Right lobe of liver (tissue), 6 donors: ENCODE results near the gene LAD1. TPM values are rescaled to one million over a fixed set of nuclear protein-coding genes. Genes with fewer than 3 reads are reported as not detected.

Experiments
- ATAC-seq, 4 donors: fragments of 200-7000 bp; cut with Tn5 transposase; one replicate each; pipeline ENCODE4 v1.9.1; 2020; ENCODE audit warnings: mild to moderate bottlenecking in 4 of 4, moderate library complexity in 4 of 4
- DNase-seq, 3 donors: peaks; one replicate each; pipeline ENCODE4 v3.0.0-alpha.2; 2020
- H3K27ac ChIP-seq, 3 donors: fragments of 200-600 bp; one replicate each; pipeline ENCODE4 v1.8.0; 2022
- H3K27me3 ChIP-seq, 2 donors: fragments of 200-600 bp; one replicate each; pipeline ENCODE4 v1.8.0; 2022
- H3K36me3 ChIP-seq, 4 donors: fragments of 200-600 bp; sonication (generic) in 1 of 4; one replicate each; pipeline versions ENCODE4 v1.5.1 to v1.8.0; 2017 to 2022; ENCODE audit warnings: control low read depth in 1 of 4
- H3K4me1 ChIP-seq, 4 donors: fragments of 200-600 bp; sonication (generic) in 1 of 4; one replicate each; pipeline versions ENCODE4 v1.5.1 to v1.8.0; 2017 to 2022; ENCODE audit warnings: control low read depth in 1 of 4
- H3K4me3 ChIP-seq, 3 donors: fragments of 200-600 bp; one replicate each; pipeline ENCODE4 v1.8.0; 2022
- H3K9me3 ChIP-seq, 4 donors: fragments of 200-600 bp; sonication (generic) in 1 of 4; one replicate each; pipeline versions ENCODE4 v1.5.1 to v1.8.0; 2017 to 2022; ENCODE audit warnings: control low read depth in 1 of 4
- CTCF ChIP-seq, 4 donors: fragments of 200-600 bp in 3 of 4; fragments of 450-650 bp in 1 of 4; IDR thresholded peaks; one replicate each; pipeline versions ENCODE4 v1.5.1 to v1.8.0; 2016 to 2022; ENCODE audit warnings: antibody characterized with exemption in 4 of 4, mild to moderate bottlenecking in 2 of 4
- POLR2A ChIP-seq: fragments of 450-650 bp; IDR thresholded peaks from one replicate; pipeline ENCODE4 v1.6.1; 2017; ENCODE audit warnings: antibody characterized with exemption, mild to moderate bottlenecking
- WGBS: methylation state at CpG from one replicate; pipeline ENCODE4 v1.1.6; 2018; ENCODE audit warnings: low coverage, low lambda C conversion rate; ENCODE audit not compliant: insufficient coverage; ENCODE audit errors: missing lambda C conversion rate; 5-methylcytosine and 5-hydroxymethylcytosine counted together
- intact Hi-C, 2 donors: fragments of 100-400 bp; cut with DNase I; formaldehyde crosslinking; loops; one replicate each; pipeline versions ENCODE4 v1.11.2 to v1.14.1; 2022
- total RNA-seq, 6 experiments: library from RNA; depleted of rRNA in 2 of 6; stranded (reverse); fragments of >200 nt in 2 of 6; fragmentation: NEBNext Ultra II Directional in 3 of 6; extraction: Animal tissue kit (Norgen Biotek cat#: 25700) in 3 of 6; gene quantifications; one replicate each; pipeline versions ENCODE4 v1.1.0 to v1.2.4, GENCODE V29; 2016 to 2023
- donor health status: DM: no; HTN: yes; CAD: no.
- donor health status: DM: no; HTN: no; CAD: no.
- donor health status: DM: no; HTN: no; CAD: no.
- donor health status: DM: no; HTN: yes; CAD: no.
- donor health status: DM: no; HTN: yes; CAD: no.

Gene LAD1
- total RNA-seq, 6 experiments from 2014 or later, result 12.2 to 26.7 (median 19.4) TPM

DNA sequence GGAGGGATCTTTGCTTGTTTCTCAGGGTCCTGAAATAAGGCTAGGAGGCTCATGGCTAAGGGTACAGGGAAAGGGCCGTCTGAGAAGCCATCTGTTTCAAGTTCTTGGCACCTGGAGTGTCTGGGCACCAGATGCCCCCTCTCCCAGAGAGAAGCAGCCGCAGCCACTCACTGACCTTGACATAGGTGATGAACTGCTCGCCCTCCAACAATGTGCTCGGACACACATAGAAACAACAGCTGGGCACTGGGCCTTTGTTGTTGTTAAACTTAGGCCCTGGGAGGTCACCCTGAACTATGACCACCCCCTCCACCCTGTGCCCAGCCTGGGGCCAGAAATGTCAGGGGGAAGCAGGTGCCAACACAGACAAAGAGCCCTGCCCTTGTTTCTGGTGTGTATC is 31.7 kb upstream of the LAD1 start:
- intact Hi-C loops, result no loop called here

DNA sequence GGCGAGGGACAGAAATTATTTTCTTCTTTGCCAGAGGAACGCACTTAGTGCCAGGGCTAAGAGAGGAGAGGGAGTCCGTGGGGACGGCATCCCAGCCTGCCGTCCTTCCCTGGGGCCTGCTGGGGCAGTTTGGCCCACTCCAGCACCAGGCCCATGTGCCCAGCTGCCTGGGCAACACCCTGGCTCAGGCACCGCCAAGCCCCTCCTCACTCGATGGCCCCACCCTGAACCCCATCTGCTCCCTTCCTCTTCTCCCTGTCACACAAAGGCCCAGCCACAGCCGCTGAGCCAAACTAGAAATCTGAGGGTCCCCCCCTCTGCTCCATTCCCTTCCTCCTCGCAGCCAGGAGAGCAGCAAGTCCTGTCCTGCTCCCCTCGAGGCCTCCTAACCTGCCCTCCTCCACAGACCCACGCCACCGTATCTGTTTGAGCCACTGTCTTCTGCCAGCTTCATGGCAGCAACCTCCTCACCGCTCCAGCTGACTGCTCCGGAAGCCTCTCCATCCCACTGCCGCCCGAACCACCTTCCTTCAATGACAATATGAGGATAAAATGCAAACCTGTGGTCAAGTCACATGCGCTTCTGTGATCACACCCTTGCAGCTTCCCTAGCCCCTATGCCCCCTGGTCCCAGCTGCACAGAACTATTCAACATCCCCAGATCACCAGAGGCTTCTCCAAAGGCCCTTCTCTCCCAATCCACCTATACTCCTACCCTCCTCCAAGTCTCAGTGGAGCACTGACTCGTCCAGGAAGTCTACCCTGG is 30.8 kb upstream of the LAD1 start:
- Histone ChIP-seq H3K4me1 (no peaks in the 10 kb centered on the region), H3K27me3 (no peaks in the 10 kb centered on the region), H3K4me3 (no peak overlapping the region), H3K9me3 (no peaks in the 10 kb centered on the region), H3K27ac (no peak overlapping the region), H3K36me3 (no peaks in the 10 kb centered on the region)
- 75% methylated on average over 11 of the region's 18 CpGs for WGBS
- TF ChIP-seq CTCF (IDR thresholded peaks at IDR 0.05) (no peak), POLR2A (no peak)
- intact Hi-C loops, result no loop called here
- ATAC-seq (no peak), DNase-seq (peak in 1 of 3 donors; percentile 40)

More for the DNA sequence above, 31.7 kb upstream of the LAD1 start:
- H3K4me1 ChIP-seq, result no peaks in the 10 kb centered on the region
- no peaks in the 10 kb centered on the region for H3K27me3 ChIP-seq
- no peaks in the 10 kb centered on the region for H3K36me3 ChIP-seq
- H3K9me3 ChIP-seq, result no peaks in the 10 kb centered on the region
- ATAC-seq, result no peak
- no peak overlapping the region for H3K4me3 ChIP-seq
- no peak overlapping the region for H3K27ac ChIP-seq
- peak in 1 of 3 donors; percentile 21 for DNase-seq
- WGBS, result 43% methylated on average over 1 of the region's 4 CpGs
- no peak for TF ChIP-seq CTCF (IDR thresholded peaks at IDR 0.05)

GRCh38 chr1:201427963-201428362 is 28.8 kb upstream of the LAD1 start:
- H3K9me3 ChIP-seq, result no peaks in the 10 kb centered on the region
- intact Hi-C loops, result no loop called here
- no peaks in the 10 kb centered on the region for H3K4me1 ChIP-seq
- ATAC-seq (no peak), DNase-seq (no peak)
- H3K27me3 ChIP-seq, result no peaks in the 10 kb centered on the region
- WGBS, result 61% methylated on average over 3 of the region's 6 CpGs
- H3K36me3 ChIP-seq, result no peaks in the 10 kb centered on the region
- no peak overlapping the region for H3K4me3 ChIP-seq
- TF ChIP-seq CTCF (IDR thresholded peaks at IDR 0.05), result no peak
- no peak for TF ChIP-seq POLR2A
- no peak overlapping the region for H3K27ac ChIP-seq

DNA sequence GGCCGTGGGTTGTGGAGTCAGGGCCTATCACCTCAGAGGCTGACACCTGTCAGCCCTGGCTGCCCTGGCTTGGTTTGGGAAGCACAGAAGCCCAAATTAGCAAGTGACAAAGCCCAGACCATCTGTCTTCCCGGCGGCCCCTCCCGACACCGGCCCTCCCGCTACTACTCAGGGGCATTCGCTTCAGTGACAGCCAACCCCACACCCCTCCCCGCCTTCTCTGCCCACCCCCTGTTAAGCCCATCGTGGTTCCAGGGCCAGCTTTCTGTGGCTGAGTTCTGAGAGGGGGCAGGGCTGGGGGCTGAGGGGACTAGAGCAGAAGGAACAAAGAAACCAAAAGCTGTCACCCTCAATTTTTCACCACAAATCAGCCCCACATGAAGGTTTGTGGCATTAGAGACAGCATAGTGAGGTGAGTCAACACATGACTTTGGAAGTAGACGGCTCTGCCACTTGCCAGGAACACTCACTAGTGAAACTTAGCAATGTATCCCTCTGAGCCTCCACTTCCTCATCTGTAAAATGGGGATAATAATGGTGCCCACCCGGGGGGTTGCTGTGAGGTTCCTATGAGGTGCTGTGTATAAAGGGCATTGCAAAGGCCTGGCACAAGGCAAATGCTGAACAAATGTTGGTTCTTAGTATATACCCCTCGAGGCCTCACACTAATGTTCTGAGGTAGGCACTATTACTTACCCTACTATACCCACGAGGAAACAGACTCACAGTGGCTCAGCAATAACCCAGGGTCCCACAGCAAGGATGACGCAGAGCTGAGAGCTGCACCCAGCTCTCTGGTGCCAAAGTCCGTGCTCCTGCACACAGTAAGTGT is 27.6 kb upstream of the LAD1 start:
- no peak for ATAC-seq
- 66% methylated on average over 4 of the region's 15 CpGs for WGBS
- TF ChIP-seq CTCF (IDR thresholded peaks at IDR 0.05) (no peak), POLR2A (no peak)
- H3K9me3 ChIP-seq, result no peaks in the 10 kb centered on the region
- H3K4me1 ChIP-seq, result no peaks in the 10 kb centered on the region
- H3K27me3 ChIP-seq, result no peaks in the 10 kb centered on the region
- no peak for DNase-seq
- no peak overlapping the region for H3K4me3 ChIP-seq
- no peaks in the 10 kb centered on the region for H3K36me3 ChIP-seq
- H3K27ac ChIP-seq, result no peak overlapping the region
- intact Hi-C loops, result no loop called here
